GM12892 (cell line): Measurements from ENCODE around the gene COG8.
A peak's percentile ranks its signal among the peaks of the same experiment; 100 is the strongest.

Experiments used
- DNase-seq: peaks from one replicate; pipeline ENCODE4 v3.0.0; 2011; ENCODE audit not compliant: insufficient read length
- FAIRE-seq: peaks from 2 replicates; lab custom pipeline; 2011; peaks lifted over from hg19 to GRCh38; lab: Jason Lieb, UNC
- POLR2A ChIP-seq: IDR thresholded peaks from 2 replicates; pipeline ENCODE4 v1.6.1; 2011; ENCODE audit warnings: low read depth, low read length, control low read depth
- POLR2AphosphoS5 ChIP-seq: IDR thresholded peaks from 2 replicates; pipeline ENCODE4 v1.6.1; 2011; ENCODE audit warnings: low read depth, low read length, control low read depth
- TAF1 ChIP-seq: IDR thresholded peaks from 2 replicates; pipeline ENCODE4 v1.6.1; 2011; ENCODE audit warnings: low read depth, mild to moderate bottlenecking, control low read depth, low read length, borderline replicate concordance

The COG8 gene

DNA sequence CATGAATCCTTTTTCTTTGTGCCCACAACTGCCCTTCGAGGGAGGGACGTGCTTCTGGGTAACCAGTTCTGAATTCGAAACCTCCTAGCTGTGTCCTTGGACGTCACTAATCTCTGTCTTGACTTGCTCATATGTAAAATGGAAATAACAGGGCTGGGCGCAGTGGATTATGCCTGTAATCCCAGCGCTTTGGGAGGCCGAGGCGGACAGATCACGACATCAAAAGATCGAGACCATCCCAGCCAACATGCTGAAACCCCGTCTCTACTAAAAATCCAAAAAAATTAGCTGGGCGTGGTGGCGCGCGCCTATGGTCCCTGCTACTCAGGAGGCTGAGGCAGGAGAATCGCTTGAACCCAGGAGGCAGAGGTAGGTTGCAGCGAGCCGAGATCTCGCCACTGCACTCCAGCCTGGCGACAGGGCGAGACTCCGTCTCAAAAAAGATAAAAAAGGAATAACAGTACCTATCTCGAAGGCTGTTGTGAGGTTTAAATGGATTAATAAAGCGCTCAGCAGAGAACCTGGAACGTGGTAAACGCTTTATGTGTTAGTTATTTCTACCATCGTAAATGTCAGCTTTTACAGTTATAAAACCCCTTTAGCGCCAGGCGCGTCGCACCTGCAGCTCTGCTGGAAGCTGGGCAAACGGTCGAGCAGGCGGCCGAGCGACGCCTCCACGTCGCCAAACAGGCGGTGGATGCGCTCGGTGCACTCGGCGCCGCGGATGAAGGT is 641 bp downstream of the COG8 start:
- DNase-seq (no peak), FAIRE-seq (no peak)
- TF ChIP-seq TAF1, result no peak
- TF ChIP-seq POLR2AphosphoS5, result no peak
- no peak for TF ChIP-seq POLR2A

DNA sequence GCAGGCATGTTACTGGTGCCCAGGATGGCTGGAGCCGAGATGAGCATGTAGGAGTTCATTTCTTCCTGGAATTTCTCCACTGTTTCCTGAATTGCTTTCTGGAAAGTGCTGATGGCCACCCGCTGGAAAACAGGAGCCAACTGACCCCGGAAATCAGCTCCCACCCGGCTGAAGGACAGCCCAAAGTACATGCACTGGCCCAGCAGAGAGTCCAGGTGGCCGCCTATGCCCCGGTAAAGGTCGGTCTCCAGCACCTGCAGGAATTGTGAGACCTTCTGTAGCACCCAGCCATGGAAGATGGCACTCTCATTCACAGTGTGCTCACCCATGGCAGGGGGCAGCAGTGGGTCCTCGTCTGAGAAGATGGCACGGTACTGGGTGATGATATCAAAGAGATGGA is 4.7 kb downstream of the COG8 start:
- no peak for DNase-seq
- TF ChIP-seq POLR2AphosphoS5 (no peak), TAF1 (no peak)
- no peak for FAIRE-seq

DNA sequence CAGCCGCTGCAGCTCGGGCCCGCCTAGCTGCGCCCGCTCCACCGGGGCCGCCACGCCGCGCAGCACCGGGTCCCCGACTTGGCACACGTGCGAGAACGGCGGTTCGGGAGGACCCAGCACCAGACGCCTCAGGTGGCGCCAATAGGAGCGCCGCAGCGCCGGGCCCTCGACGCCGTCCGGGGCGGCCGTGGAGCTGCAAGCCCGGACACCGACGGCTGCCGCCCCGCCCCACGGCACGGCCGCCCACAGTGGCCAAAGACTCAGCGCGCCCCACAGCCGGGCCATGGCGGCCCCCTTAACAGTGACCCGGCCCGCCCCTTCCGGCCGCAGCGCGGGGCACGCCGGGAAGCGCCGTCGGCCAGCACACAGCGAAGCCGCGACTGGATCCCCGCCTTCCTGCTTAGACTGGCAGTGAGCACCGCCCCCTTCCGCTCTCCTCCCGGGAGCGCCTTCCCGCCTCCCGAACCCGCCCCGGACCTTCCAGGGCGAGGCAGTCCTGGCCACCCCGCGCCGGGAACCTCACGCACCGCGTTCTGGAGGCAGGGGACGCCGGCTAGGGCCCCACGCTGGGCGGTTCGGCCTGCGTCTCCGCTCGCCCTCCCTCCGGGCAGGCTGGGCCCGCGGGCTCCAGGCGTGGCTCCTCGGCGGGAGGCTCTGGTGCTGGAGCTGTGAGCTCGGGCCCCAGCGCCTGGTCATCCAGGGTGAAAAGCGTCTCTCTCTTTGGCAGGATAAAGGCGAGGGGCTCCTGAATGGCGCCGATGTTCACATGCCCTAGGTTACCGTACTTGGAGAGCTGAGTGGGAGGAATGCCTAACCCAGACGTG is 8.9 kb downstream of the COG8 start, which contains the start of gene PDF:
PDF (minus strand) TSS at position 303 of the 824 bp plus-strand sequence; CDS start at position 285, 18 bp downstream.
- TF ChIP-seq POLR2A (peak; percentile 88), TAF1 (no peak), POLR2AphosphoS5 (peak; percentile 83; the same call in 1 of the 2 replicates)
- DNase-seq, result peak; percentile 90
- FAIRE-seq, result peak; percentile 90

DNA sequence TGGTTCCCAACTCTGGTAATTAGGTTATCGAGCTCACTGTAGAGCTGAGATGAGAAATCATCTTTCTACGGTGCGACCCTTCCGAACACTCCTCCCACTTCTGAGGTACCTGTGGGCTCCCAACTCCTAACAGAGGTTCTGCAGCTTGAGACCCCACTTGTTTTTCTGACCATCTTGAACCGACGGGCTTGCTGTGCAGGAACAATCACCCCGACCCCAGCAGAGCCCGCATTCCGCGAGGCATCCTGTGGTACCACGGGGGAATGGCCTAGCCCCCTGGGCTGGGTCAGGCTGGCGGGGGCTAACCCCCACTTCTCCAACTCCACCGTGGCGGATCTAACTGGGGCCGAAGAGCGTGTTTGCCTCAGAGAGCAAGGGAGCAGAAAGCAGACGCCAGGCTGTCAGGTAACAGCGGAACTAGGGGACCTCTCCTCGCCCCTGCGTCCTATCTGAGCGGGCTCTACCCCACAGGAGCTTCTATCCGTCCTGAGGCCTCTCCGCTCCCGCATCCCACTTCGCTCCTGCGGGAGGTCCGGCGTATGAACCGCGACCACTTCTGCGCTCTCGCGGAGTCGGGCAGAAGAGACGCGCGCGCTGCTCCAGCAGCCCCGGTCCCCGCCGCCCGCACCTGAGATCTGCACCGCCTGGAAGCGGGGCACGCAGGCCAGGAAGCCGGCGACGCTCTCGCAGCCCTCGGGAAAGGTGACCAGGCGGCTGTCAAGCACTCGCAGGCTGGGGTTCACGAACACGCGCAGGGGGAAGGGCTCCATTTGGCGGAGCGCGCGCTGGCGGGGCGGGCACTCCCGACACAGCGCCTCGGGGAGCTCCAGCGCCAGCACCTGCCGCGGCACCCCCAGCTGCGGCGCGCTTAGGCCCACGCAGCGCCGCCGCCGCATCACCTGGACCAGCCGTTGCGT is 9.7 kb downstream of the COG8 start:
- DNase-seq (peak; percentile 54), FAIRE-seq (no peak)

DNA sequence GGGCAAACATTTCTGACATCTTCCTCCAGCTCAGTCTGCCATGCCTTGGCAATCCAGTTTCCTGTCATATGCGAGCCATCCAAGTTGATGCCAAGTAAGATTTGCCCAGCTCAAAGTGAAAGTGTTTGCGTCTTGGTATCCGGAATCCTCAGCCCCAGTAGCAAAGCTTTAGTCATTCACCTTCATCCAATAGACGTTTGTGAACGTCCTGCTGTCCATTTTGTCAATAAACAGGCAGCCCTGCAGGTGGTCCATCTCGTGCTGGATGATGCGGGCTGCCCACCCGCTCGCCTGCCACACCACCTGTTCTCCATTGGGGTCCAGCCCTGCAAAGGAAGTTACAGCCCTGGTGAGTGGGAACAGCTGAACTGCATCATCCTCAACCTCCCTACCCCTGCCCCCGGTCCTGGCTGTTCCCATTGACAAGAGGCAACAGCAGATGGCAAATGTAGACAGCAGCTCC is 10.5 kb downstream of the COG8 start:
- FAIRE-seq, result no peak
- TF ChIP-seq TAF1 (no peak), POLR2AphosphoS5 (0 out of 2 replicates have a peak, but pooled peaks have one; percentile 9)
- no peak for DNase-seq

More for the DNA sequence above, 9.7 kb downstream of the COG8 start:
- no peak for TF ChIP-seq POLR2A
- TF ChIP-seq TAF1, result no peak
- no peak for TF ChIP-seq POLR2AphosphoS5

DNA sequence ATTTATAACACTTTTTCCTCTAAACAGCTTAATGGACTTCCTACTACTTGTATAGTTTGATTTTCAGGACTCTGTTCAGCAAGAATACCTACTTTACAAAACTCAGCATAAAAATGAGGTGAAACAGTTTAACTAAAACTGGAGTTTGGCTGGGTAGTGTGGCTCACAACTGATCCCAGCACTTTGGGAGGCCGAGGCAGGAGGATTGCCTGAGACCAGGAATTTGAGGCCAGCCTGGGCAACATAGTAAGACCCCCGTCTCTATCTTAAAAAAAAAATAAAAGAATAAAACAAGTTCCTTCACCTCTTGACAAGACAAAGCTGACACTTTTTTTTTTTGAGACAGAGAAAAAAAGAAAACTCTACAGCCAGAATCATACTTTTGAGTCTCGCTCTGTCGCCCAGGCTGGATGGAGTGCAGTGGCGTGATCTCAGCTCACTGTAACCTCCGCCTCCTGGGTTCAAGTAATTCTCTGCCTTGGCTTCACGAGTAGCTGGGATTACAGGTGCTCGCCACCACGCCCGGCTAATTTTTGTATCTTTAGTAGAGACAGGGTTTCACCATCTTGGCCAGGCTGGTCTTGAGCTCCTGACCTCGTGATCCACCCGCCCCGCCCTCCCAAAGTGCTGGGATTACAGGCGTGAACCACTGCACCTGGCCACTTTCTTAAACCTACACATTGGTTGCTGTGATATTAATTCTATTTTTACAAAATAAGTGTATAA is 11.6 kb downstream of the COG8 start:
- DNase-seq (no peak), FAIRE-seq (no peak)
- TF ChIP-seq POLR2A (no peak), POLR2AphosphoS5 (no peak), TAF1 (no peak)

DNA sequence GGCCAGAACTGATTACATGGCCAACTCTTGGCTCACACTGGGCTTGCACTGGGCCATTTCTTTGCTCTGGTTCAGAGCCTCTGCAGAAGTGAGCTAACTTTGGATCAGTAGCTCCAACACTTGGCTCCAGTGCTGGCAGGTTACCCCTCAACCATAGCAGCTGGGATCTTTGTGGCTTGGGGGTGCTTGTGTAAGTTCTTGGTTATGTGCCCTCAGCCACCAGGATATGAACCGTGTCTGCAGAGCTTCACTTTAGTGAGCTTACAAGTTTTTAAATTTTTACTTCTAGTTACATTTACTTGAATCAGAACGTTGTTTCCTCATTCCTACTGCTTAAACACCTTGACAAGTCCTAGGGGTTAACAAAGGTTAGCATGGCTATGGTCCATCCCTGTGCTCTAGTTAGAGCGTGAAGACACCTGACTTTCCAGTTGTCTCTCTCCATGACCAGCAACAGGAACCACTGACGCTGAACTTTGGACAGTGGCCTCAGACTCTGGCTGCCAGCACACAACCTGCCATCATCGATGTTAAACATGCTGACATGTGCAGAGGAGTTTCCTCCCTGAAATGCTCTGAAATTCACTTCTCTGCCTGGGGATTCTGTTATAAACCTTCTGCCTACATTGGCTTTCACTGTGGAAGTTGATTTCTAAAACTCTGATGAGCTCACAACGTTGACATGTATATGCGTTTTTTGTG is 13.0 kb downstream of the COG8 start:
- no peak; the same call in 1 of the 2 replicates for TF ChIP-seq POLR2AphosphoS5
- TF ChIP-seq TAF1, result no peak
- TF ChIP-seq POLR2A, result no peak
- DNase-seq (no peak), FAIRE-seq (no peak)

DNA sequence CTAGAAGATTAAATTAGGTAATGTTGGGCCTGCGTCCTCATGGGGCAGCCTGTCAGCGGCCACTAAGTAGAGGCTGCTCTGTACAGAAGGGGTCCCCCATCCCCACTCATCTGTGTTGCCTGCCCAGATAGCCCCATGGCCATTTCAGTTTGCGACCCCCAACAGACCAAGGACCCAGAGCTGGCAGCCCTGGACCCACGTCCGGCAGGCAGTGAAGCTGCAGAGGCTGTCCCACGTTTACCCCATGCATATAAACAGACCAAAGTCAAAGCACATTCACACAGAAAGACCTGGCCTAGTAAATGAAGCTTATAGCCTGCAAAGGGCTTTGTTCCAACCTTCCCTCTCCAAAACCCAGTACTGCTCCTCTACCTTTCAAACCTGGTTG is 13.6 kb downstream of the COG8 start:
- FAIRE-seq (no peak), DNase-seq (no peak)
- TF ChIP-seq POLR2AphosphoS5 (no peak), TAF1 (no peak), POLR2A (no peak)

DNA sequence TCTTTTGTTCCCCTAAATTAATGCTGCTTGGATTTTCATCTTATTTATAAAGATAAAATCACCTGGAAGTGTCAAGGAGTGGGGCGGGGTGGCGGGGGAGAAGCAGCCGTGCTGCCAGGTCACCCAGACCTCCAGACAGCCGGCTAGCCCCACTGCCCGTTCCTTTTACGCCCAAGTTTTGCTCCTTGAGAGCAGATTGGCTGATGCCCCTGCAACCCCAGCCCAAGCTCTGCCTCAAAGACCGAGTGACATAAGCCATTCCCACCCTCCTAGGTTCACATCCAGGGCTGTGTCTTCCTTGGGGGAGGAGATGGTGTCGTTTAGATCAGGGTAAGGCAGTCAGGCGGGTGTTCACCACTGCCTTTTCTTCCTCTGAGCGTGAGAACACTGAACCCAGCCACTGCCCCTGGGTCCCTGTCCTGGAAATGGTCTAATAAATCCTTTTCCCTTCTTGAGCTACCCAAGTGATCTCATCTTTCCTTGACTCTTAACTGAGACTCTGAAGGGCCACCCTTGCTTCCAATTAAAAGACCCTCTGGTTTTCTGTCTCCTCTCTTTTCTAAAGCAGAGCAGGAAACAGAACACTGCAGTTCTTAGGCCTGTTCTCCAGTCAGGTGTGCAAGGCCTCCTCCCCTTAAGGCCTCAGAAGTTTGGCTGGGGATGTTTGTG is 14.6 kb downstream of the COG8 start:
- DNase-seq (no peak), FAIRE-seq (no peak)
- TF ChIP-seq POLR2AphosphoS5 (peak; percentile 53; the same call in 1 of the 2 replicates), POLR2A (no peak), TAF1 (no peak)
